Stimulated activated CD4-positive, alpha-beta T cell treated with anti-CD3 and anti-CD28 coated beads, Interleukin-2, amount 100 ng/mL, for 4 hours (primary cell): ENCODE data around the gene RNF130.
"Not testable (repeated sequence)": the region's sequence is repeated elsewhere in the genome, so short reads cannot be mapped to it uniquely, and the experiment has no call there.

Experiments used
- DNase-seq: peaks from one replicate; pipeline ENCODE4 v3.0.0-alpha.2; 2020; ENCODE audit warnings: low read depth

Gene RNF130

GRCh38 chr5:180018347-180019060 is 53.1 kb downstream of the RNF130 start:
- no peak for DNase-seq

GRCh38 chr5:180015523-180015922 is 56.0 kb downstream of the RNF130 start:
- not testable (repeated sequence) for DNase-seq

GRCh38 chr5:180013678-180014077 is 57.9 kb downstream of the RNF130 start:
- no peak for DNase-seq

GRCh38 chr5:180012316-180012715 is 59.2 kb downstream of the RNF130 start:
- no peak for DNase-seq

DNA sequence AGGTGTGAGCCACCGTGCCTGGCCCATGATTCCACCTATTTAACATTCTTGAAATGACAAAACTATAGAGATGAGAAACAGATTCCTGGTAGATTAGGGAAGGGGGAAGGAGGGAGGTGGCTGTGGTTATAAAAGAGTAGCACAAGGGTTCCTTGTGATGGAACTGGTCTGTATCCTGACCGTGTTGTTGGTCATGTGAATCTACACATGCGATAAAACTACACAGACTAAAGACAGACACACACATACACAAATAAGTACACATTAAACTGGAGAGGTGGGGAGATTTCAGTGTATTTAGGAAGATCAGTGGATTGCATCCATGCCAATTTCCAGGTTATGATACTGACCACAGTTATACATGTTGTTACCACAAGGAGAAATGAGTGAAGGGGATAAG is 60.9 kb downstream of the RNF130 start:
- no peak for DNase-seq

GRCh38 chr5:180009581-180009980 is 62.0 kb downstream of the RNF130 start:
- DNase-seq, result no peak

DNA sequence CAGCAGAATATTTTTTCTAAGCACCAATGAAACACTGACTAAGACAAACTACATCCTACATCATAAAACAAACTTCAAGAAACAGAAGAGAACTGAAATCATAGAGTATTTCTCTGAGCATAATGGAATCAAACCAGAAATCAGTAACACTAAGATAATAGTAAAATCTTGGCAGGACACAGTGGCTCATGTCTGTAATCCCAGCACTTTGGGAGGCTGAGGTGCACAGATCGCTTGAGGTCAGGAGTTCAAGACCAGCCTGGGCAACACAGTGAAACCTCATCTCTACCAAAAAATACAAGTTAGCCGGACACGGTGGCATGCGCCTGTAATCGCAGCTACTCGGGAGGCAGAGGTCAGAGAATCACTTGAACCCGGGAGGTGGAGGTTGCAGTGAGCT is 63.1 kb downstream of the RNF130 start:
- DNase-seq, result no peak

DNA sequence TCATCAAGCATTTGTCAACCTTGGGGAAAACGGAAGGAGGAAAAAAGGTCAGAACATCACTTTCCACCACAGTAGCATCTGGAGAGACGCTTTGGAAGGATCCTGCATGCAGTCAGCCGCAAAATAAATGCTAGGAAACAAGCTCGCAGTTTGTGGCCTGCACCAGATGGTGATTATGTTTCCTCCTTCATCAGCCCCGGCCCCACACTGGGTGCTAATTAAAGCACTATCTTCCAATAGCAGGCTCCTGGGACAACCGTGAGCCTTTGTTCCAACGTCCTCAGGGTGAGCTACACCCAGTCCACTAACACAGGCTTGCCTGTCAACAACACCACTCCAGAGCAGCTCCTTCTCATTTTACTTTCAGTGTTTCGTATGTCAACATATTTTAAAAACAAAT is 64.0 kb downstream of the RNF130 start:
- DNase-seq, result no peak

DNA sequence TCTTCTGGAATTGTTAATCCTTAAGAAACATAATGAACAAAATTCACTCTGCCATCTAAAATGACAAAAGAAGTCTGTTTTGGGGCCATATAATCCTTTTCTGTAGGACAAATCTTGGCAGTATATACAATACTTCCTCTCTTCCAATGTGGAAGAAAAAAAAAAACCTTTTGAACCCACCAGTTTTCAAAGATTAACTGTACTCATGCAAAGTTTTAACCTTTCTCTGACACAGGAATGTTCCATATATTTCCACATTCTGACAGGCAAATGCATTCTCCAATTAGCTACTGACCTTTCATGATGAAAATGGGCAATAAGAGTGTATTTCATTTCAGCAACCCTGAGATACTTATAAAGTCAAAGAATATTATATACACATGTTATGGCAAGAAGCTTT is 65.4 kb downstream of the RNF130 start:
- DNase-seq, result no peak

DNA sequence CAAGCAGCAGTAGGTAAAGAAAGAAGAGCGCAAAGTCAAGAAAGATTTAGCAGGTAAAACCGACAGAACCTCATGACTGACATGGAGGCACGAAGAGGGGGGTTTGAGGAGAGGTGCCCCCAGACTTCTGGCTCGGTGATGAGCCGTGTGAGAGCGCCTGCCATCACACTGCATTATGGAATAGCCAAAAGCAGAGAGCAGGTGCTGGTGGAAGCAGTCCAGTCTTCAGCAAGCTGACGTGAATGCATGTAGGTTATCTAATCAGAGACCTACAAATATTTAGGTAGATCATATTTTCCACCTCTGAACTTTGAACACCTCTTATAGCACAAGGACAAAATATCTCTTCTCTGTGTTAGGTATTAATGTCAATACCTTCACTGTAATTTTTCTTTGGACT is 68.4 kb downstream of the RNF130 start:
- no peak for DNase-seq

- no peak for DNase-seq
These were observed 69.8 kb downstream of the RNF130 start for GRCh38 chr5:180001742-180002141.

DNA sequence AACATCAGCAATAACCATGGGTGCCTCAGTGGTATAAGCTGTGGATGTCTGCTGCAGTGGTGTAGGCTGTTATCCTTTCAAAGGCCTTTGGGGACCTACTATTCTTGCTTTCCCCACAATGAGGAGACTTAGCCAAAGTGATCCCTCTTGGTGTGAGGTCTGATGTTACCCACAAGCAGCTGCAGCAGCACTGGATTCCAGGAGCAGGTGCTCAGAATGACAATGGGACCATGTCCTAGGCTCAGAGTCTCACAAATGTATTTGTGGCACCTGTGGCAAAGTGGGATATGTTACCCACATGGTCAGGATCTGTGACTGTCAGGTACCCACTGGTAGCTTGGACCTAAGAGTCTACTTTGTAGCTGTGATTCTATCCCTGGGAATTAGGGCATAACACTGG is 70.4 kb downstream of the RNF130 start:
- DNase-seq, result no peak

DNA sequence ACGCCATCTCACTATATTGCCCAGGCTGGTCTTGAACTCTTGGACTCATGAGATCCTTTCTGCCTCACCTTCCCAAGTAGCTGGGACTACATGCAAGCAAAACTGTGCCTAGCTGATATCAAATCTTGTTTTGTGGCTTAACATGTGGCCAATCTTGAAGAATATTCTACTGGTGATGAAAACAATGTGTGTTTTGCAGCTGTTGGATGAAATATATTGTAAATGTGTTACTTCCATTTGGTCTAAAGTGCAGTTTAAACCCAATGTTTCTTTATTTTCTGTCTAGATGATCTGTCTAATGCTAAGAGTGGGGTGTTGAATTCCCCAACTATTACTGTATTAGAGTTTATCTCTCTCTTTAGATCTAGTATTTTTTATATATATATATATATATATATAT is 73.1 kb downstream of the RNF130 start:
- no peak for DNase-seq

GRCh38 chr5:179994583-179995323 is 76.8 kb downstream of the RNF130 start:
- DNase-seq, result no peak

DNA sequence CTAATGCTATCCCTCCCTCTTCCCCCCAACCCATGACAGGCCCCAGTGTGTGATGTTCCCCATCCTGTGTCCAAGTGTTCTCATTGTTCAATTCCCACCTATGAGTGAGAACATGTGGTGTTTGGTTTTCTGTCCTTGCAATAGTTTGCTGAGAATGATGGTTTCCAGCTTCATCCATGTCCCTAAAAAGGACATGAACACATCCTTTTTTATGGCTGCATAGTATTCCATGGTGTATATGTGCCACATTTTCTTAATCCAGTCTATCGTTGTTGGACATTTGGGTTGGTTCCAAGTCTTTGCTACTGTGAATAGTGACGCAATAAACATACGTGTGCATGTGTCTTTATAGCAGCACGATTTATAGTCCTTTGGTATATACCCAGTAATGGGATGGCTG is 78.7 kb downstream of the RNF130 start:
- DNase-seq, result not testable (repeated sequence)

- DNase-seq, result no peak
These were observed 80.5 kb downstream of the RNF130 start for GRCh38 chr5:179991106-179991505.

GRCh38 chr5:179990525-179990924 is 81.0 kb downstream of the RNF130 start:
- not testable (repeated sequence) for DNase-seq

GRCh38 chr5:179986328-179986727 is 85.2 kb downstream of the RNF130 start:
- DNase-seq, result no peak

GRCh38 chr5:179981636-179982035 is 89.9 kb downstream of the RNF130 start:
- DNase-seq, result no peak

DNA sequence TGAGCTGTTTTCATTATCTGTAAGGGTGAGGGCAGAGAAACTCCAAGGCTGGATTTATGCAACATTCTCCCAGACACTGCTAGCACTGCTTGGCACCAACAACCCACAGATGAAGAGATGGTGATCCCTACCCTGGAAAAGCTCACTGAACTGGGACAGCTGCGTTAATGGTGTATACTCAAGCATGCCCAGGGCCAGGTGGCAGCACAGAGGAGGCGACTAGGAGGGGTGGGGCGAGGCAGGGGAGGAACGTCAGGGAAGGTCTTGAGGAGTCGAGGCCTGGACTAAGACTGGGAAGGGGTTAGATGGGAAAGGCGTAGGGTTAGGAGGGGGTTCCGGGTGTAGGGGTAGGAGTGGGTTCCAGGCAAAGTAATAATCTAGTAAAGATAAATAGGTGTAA is 90.8 kb downstream of the RNF130 start:
- DNase-seq, result no peak

DNA sequence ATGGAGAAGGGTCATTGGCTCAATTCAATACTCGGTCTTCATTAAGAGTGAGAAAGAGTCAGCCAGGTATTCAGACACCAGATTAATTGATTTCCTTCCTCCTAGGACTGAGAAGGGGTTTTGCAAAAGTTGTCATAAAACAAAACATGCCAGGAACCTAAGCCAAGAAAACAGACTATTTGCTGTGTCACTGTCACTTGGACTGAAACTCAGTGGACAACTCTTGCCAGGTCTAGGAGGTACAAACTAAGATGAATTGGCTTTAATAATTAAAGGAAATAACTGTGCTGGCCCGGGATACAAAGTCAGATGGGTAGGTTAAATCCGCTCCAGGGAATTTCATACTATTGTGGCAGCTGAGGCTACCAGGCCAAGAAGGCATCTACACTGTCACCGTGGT is 92.8 kb downstream of the RNF130 start:
- no peak for DNase-seq

- no peak for DNase-seq
These were observed 95.8 kb downstream of the RNF130 start for GRCh38 chr5:179975713-179976134.

DNA sequence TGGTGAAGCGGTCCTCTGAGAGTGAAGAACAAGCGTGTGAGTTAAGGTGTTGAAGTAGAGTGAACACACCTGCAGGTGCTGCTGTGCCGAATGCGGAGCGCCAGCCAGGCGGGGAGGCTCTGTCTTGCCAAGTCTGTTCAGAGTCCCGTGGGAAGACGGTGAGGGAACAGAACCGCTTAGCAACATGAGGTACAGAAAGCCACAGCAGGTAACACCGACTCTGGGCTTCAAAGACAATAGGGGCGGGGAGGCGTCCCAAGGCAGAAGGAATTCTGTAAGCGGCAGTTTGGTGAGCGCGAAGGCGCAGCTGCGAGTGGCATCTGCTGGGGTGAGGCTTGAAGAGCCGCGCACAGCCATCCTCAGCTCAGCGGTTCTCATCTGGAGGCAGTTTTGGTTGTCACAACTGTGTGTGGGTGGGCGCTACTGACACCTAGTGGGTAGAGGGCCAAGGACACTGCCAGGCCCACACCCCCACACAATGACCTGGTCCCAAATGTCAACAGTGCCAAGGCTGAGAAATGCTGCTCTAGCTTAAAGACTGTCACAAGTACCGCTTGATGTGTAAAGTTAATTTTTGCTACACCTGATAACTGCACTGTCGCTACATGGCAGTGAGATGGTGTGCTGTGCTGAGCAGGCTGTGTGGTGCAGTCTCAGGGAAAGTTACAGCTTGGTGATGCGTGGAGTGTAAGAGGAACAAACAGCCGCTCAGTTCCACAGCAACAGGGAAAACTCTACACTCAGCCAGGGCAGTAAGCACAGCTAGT is 96.4 kb downstream of the RNF130 start:
- DNase-seq, result no peak
